Measurements from ENCODE around the gene EPAS1. TPM values are rescaled to one million over a fixed set of nuclear protein-coding genes. Genes with fewer than 3 reads are reported as not detected.

Gene EPAS1
- total and polyA plus RNA-seq, 2 of the 13 experiments (the other 11 are each of a cell fraction or from before 2014, with no cell fraction given): 47.1 to 182 TPM

DNA sequence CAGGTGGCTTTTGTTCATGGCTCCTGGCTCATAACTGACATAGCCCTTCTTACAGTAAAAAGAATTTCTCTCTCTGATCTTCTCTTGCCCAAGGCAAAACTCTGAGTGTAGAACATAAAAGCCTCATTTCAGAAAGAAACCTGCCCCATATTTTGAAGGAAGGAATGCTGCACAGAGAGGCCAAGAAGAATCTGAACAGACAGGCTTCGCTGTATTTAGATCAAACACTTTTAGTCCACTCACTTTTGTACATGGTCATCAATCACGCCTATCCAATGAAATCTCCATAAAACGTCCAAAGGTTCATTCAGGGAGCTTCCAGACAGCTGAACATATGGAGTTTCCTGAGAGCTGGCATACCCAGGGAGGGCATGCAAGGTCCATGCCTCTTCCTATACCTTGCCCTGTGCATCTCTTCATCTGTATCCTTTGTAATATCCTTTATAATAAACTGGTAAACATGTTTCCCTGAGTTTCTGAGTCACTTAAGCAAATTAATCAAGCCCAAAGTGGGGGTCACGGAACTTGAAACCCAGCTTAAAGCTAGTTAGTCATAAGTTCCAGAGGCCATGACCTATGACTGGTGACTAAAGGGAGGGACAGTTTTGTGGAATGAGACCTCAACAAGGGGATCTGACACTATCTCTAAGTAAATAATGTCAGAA, 119.7 kb downstream of the EPAS1 start (continued):
- TF ChIP-seq ERF (CRISPR knock-in tag; IDR thresholded peaks at IDR 0.05) (peak; percentile 54; the same call in 1 of the 2 replicates), EED (CRISPR knock-in tag; IDR thresholded peaks at IDR 0.05) (no peak), ZBTB1 (CRISPR knock-in tag; IDR thresholded peaks at IDR 0.05; ENCODE audit: borderline replicate concordance) (no peak), SOX5 (CRISPR knock-in tag; IDR thresholded peaks at IDR 0.05; ENCODE audit: borderline replicate concordance) (peak; percentile 49; the same call in 1 of the 2 replicates), ZBTB3 (CRISPR knock-in tag; IDR thresholded peaks at IDR 0.05; ENCODE audit: borderline replicate concordance, low read depth) (peak; percentile 72; the same call in 1 of the 2 replicates), CHD4 (IDR thresholded peaks at IDR 0.05; ENCODE audit: borderline replicate concordance, low read length) (no peak), NFE2 (CRISPR knock-in tag; IDR thresholded peaks at IDR 0.05) (no peak), ZNF225 (CRISPR knock-in tag; IDR thresholded peaks at IDR 0.05) (no peak), GLI4 (CRISPR knock-in tag; IDR thresholded peaks at IDR 0.05; ENCODE audit: borderline replicate concordance) (no peak), GTF3A (CRISPR knock-in tag; conservative IDR thresholded peaks at IDR 0.05) (no peak), ZNF790 (CRISPR knock-in tag; IDR thresholded peaks at IDR 0.05; ENCODE audit: borderline replicate concordance) (no peak), ETV5 (CRISPR knock-in tag; IDR thresholded peaks at IDR 0.05; ENCODE audit: borderline replicate concordance) (peak; percentile 67; the same call in 1 of the 2 replicates), HDAC2 (CRISPR knock-in tag; IDR thresholded peaks at IDR 0.05) (peak; percentile 57; the same call in 1 of the 2 replicates), RBFOX2 (IDR thresholded peaks at IDR 0.05; ENCODE audit: low read depth, low read length) (no peak), SKI (IDR thresholded peaks at IDR 0.05; ENCODE audit: partially characterized antibody) (peak; percentile 7), RORA (CRISPR knock-in tag; IDR thresholded peaks at IDR 0.05) (no peak), ZNF501 (CRISPR knock-in tag; IDR thresholded peaks at IDR 0.05) (no peak), TOE1 (CRISPR knock-in tag; IDR thresholded peaks at IDR 0.05) (no peak), KLF6 (CRISPR knock-in tag; IDR thresholded peaks at IDR 0.05) (no peak), HNRNPH1 (optimal IDR thresholded peaks at IDR 0.05; ENCODE audit: low read depth, low read length) (no peak), ZNF350 (CRISPR knock-in tag; IDR thresholded peaks at IDR 0.05; ENCODE audit: borderline replicate concordance, low read depth) (no peak), SSRP1 (CRISPR knock-in tag; IDR thresholded peaks at IDR 0.05) (no peak), EP300 (IDR thresholded peaks at IDR 0.05; ENCODE audit: low read depth in 2 of 2, low read length in 2 of 2) (peak in 1 of 2 experiments; percentile 81; a peak in 2 of 4 replicates), EP300 (CRISPR knock-in tag; IDR thresholded peaks at IDR 0.05; ENCODE audit: borderline replicate concordance) (no peak), ZKSCAN1 (IDR thresholded peaks at IDR 0.05; ENCODE audit: low read length) (no peak), BORCS8-MEF2B (CRISPR knock-in tag; IDR thresholded peaks at IDR 0.05) (no peak)
- TF ChIP-seq, protein P1, sequence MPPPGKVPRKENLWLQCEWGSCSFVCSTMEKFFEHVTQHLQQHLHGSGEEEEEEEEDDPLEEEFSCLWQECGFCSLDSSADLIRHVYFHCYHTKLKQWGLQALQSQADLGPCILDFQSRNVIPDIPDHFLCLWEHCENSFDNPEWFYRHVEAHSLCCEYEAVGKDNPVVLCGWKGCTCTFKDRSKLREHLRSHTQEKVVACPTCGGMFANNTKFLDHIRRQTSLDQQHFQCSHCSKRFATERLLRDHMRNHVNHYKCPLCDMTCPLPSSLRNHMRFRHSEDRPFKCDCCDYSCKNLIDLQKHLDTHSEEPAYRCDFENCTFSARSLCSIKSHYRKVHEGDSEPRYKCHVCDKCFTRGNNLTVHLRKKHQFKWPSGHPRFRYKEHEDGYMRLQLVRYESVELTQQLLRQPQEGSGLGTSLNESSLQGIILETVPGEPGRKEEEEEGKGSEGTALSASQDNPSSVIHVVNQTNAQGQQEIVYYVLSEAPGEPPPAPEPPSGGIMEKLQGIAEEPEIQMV (CRISPR knock-in tag; IDR thresholded peaks at IDR 0.05; ENCODE audit: low read depth): peak; percentile 68; the same call in 1 of the 2 replicates
- TF ChIP-seq, protein P2, sequence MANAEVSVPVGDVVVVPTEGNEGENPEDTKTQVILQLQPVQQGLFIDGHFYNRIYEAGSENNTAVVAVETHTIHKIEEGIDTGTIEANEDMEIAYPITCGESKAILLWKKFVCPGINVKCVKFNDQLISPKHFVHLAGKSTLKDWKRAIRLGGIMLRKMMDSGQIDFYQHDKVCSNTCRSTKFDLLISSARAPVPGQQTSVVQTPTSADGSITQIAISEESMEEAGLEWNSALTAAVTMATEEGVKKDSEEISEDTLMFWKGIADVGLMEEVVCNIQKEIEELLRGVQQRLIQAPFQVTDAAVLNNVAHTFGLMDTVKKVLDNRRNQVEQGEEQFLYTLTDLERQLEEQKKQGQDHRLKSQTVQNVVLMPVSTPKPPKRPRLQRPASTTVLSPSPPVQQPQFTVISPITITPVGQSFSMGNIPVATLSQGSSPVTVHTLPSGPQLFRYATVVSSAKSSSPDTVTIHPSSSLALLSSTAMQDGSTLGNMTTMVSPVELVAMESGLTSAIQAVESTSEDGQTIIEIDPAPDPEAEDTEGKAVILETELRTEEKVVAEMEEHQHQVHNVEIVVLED (CRISPR knock-in tag; IDR thresholded peaks at IDR 0.05; ENCODE audit: borderline replicate concordance): 0 out of 2 replicates have a peak, but pooled peaks have one; percentile 11
- TF ChIP-seq, protein P3, sequence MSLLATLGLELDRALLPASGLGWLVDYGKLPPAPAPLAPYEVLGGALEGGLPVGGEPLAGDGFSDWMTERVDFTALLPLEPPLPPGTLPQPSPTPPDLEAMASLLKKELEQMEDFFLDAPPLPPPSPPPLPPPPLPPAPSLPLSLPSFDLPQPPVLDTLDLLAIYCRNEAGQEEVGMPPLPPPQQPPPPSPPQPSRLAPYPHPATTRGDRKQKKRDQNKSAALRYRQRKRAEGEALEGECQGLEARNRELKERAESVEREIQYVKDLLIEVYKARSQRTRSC (CRISPR knock-in tag; IDR thresholded peaks at IDR 0.05; ENCODE audit: low read depth): no peak
